Measurements from ENCODE around the gene NDUFB7.
"Not testable (repeated sequence)": the region's sequence is repeated elsewhere in the genome, so short reads cannot be mapped to it uniquely, and the experiment has no call there.

NDUFB7 gene

GRCh38 chr19:14571695-14572490, at the start of gene NDUFB7:
NDUFB7 (minus strand) TSS chr19:14572066; CDS start chr19:14572000, 66 bp downstream.
- peak; percentile 87 for DNase-seq (ENCODE audit: low read depth, low spot score)

- no peak for DNase-seq (ENCODE audit: low read depth, low spot score)
Observed at GRCh38 chr19:14619404-14619803, 47.5 kb upstream of the NDUFB7 start.

- DNase-seq (ENCODE audit: low read depth, low spot score), result no peak
Observed at GRCh38 chr19:14616407-14616806, 44.5 kb upstream of the NDUFB7 start.

- DNase-seq (ENCODE audit: low read depth, low spot score), result no peak
Observed at GRCh38 chr19:14615623-14616022, 43.8 kb upstream of the NDUFB7 start.

- no peak for DNase-seq (ENCODE audit: low read depth, low spot score)
Observed at GRCh38 chr19:14614099-14614412, 42.2 kb upstream of the NDUFB7 start.

- DNase-seq (ENCODE audit: low read depth, low spot score), result not testable (repeated sequence)
Observed at GRCh38 chr19:14613399-14614098, 41.7 kb upstream of the NDUFB7 start.

GRCh38 chr19:14612657-14613056, 40.8 kb upstream of the NDUFB7 start:
- no peak for DNase-seq (ENCODE audit: low read depth, low spot score)

- DNase-seq (ENCODE audit: low read depth, low spot score), result not testable (repeated sequence)
Observed at GRCh38 chr19:14612242-14612641, 40.4 kb upstream of the NDUFB7 start.

GRCh38 chr19:14611051-14611450, 39.2 kb upstream of the NDUFB7 start:
- DNase-seq (ENCODE audit: low read depth, low spot score), result no peak

GRCh38 chr19:14606627-14607026, 34.8 kb upstream of the NDUFB7 start:
- DNase-seq (ENCODE audit: low read depth, low spot score), result no peak

GRCh38 chr19:14603990-14604387, 32.1 kb upstream of the NDUFB7 start:
- DNase-seq (ENCODE audit: low read depth, low spot score), result no peak

- DNase-seq (ENCODE audit: low read depth, low spot score), result no peak
Observed at GRCh38 chr19:14599548-14600147, 27.8 kb upstream of the NDUFB7 start.

GRCh38 chr19:14595558-14595957, 23.7 kb upstream of the NDUFB7 start:
- no peak for DNase-seq (ENCODE audit: low read depth, low spot score)

GRCh38 chr19:14589433-14589832, 17.6 kb upstream of the NDUFB7 start:
- DNase-seq (ENCODE audit: low read depth, low spot score), result not testable (repeated sequence)

GRCh38 chr19:14585187-14585586, 13.3 kb upstream of the NDUFB7 start:
- DNase-seq (ENCODE audit: low read depth, low spot score), result not testable (repeated sequence)

- not testable (repeated sequence) for DNase-seq (ENCODE audit: low read depth, low spot score)
Observed at GRCh38 chr19:14584372-14584771, 12.5 kb upstream of the NDUFB7 start.

GRCh38 chr19:14582894-14583340, 11.1 kb upstream of the NDUFB7 start, which contains the start of gene CLEC17A:
CLEC17A (plus strand) TSS chr19:14583084; CDS start chr19:14583161, 77 bp downstream.
- DNase-seq (ENCODE audit: low read depth, low spot score), result no peak

GRCh38 chr19:14580623-14581237, 8.9 kb upstream of the NDUFB7 start:
- no peak for DNase-seq (ENCODE audit: low read depth, low spot score)

- no peak for DNase-seq (ENCODE audit: low read depth, low spot score)
Observed at GRCh38 chr19:14577885-14578427, 6.1 kb upstream of the NDUFB7 start.

- DNase-seq (ENCODE audit: low read depth, low spot score), result no peak
Observed at GRCh38 chr19:14577264-14577663, 5.4 kb upstream of the NDUFB7 start.

GRCh38 chr19:14576363-14576762, 4.5 kb upstream of the NDUFB7 start:
- no peak for DNase-seq (ENCODE audit: low read depth, low spot score)
